ENCODE data around the gene ANO1. TPM values are rescaled to one million over a fixed set of nuclear protein-coding genes. Genes with fewer than 3 reads are reported as not detected.
A peak's percentile ranks its signal among the peaks of the same experiment; 100 is the strongest.

Gene ANO1
- total RNA-seq, 1 donor from 2014 or later: 14.9 TPM

- Mint-ChIP-seq H3K27ac (no peak overlapping the region), H3K9me3 (no peaks in the 10 kb centered on the region), H3K4me1 (ENCODE audit: unreplicated experiment) (peaks cover 31% of the 10 kb centered on the region), H3K4me3 (no peak overlapping the region), H3K36me3 (peaks cover 3% of the 10 kb centered on the region), H3K27me3 (peaks cover 34% of the 10 kb centered on the region)
- no peak for TF ChIP-seq CTCF (conservative IDR thresholded peaks at IDR 0.05)
- DNase-seq (ENCODE audit: extremely low spot score, unreplicated experiment): peak; percentile 62
Observed at GRCh38 chr11:70068950-70069349, 9.2 kb upstream of the ANO1 start.

GRCh38 chr11:70070706-70071105 is 7.4 kb upstream of the ANO1 start:
- Mint-ChIP-seq H3K27ac (no peak overlapping the region), H3K4me3 (no peak overlapping the region), H3K9me3 (no peaks in the 10 kb centered on the region), H3K27me3 (peaks cover 51% of the 10 kb centered on the region), H3K4me1 (ENCODE audit: unreplicated experiment) (peaks cover 18% of the 10 kb centered on the region), H3K36me3 (peaks cover 3% of the 10 kb centered on the region)
- no peak for TF ChIP-seq CTCF (conservative IDR thresholded peaks at IDR 0.05)
- DNase-seq (ENCODE audit: extremely low spot score, unreplicated experiment): peak; percentile 62

- Mint-ChIP-seq H3K36me3 (peaks cover 3% of the 10 kb centered on the region), H3K9me3 (no peaks in the 10 kb centered on the region), H3K4me1 (ENCODE audit: unreplicated experiment) (peaks cover 15% of the 10 kb centered on the region), H3K4me3 (no peak overlapping the region), H3K27me3 (peaks cover 64% of the 10 kb centered on the region), H3K27ac (no peak overlapping the region)
- TF ChIP-seq CTCF (conservative IDR thresholded peaks at IDR 0.05): no peak
- DNase-seq (ENCODE audit: extremely low spot score, unreplicated experiment): peak; percentile 36
Observed at GRCh38 chr11:70071996-70072395, 6.1 kb upstream of the ANO1 start.

GRCh38 chr11:70072461-70072860 is 5.7 kb upstream of the ANO1 start:
- Mint-ChIP-seq H3K27me3 (peaks cover 69% of the 10 kb centered on the region), H3K4me1 (ENCODE audit: unreplicated experiment) (peaks cover 14% of the 10 kb centered on the region), H3K36me3 (peaks cover 3% of the 10 kb centered on the region), H3K4me3 (no peak overlapping the region), H3K9me3 (no peaks in the 10 kb centered on the region), H3K27ac (no peak overlapping the region)
- TF ChIP-seq CTCF (conservative IDR thresholded peaks at IDR 0.05): no peak
- peak; percentile 58 for DNase-seq (ENCODE audit: extremely low spot score, unreplicated experiment)

GRCh38 chr11:70072861-70073755 is 5.0 kb upstream of the ANO1 start:
- no peak for TF ChIP-seq CTCF (conservative IDR thresholded peaks at IDR 0.05)
- no peak overlapping the region for H3K4me3 Mint-ChIP-seq
- H3K27ac Mint-ChIP-seq: no peak overlapping the region
- no peaks in the 10 kb centered on the region for H3K9me3 Mint-ChIP-seq
- peaks cover 71% of the 10 kb centered on the region for H3K27me3 Mint-ChIP-seq
- peaks cover 3% of the 10 kb centered on the region for H3K36me3 Mint-ChIP-seq
- DNase-seq (ENCODE audit: extremely low spot score, unreplicated experiment): no peak
- peaks cover 8% of the 10 kb centered on the region for H3K4me1 Mint-ChIP-seq (ENCODE audit: unreplicated experiment)
